GM19324 (cell line): ENCODE results near the gene SACM1L.
"Not testable (repeated sequence)": the region's sequence is repeated elsewhere in the genome, so short reads cannot be mapped to it uniquely, and the experiment has no call there.

ENCODE experiments used
- ATAC-seq: cut with Tn5 transposase; IDR thresholded peaks from one replicate; pipeline ENCODE4 v1.9.1; 2021; ENCODE audit warnings: mild to moderate bottlenecking, moderate library complexity; ENCODE audit not compliant: unreplicated experiment, low FRiP score

Gene SACM1L

GRCh38 chr3:45736707-45737106 is 47.5 kb downstream of the SACM1L start:
- no peak for ATAC-seq

GRCh38 chr3:45737234-45737633 is 48.0 kb downstream of the SACM1L start:
- no peak for ATAC-seq

- ATAC-seq = no peak
Observed at GRCh38 chr3:45739991-45740390, 50.8 kb downstream of the SACM1L start.

- no peak for ATAC-seq
Observed at GRCh38 chr3:45741247-45741646, 52.1 kb downstream of the SACM1L start.

GRCh38 chr3:45741742-45742460 is 52.7 kb downstream of the SACM1L start:
- no peak for ATAC-seq

- ATAC-seq = no peak
Observed at GRCh38 chr3:45742461-45743089, 53.4 kb downstream of the SACM1L start.

- no peak for ATAC-seq
Observed at GRCh38 chr3:45746165-45746776, 57.1 kb downstream of the SACM1L start.

GRCh38 chr3:45746777-45747622 is 57.8 kb downstream of the SACM1L start:
- no peak for ATAC-seq

GRCh38 chr3:45748068-45748467 is 58.9 kb downstream of the SACM1L start:
- ATAC-seq = no peak

- not testable (repeated sequence) for ATAC-seq
Observed at GRCh38 chr3:45749036-45749600, 59.9 kb downstream of the SACM1L start.

GRCh38 chr3:45749880-45750279 is 60.7 kb downstream of the SACM1L start:
- no peak for ATAC-seq

GRCh38 chr3:45751537-45752242 is 62.5 kb downstream of the SACM1L start:
- ATAC-seq = no peak

GRCh38 chr3:45753095-45753494 is 63.9 kb downstream of the SACM1L start:
- ATAC-seq = no peak

GRCh38 chr3:45754461-45754860 is 65.3 kb downstream of the SACM1L start:
- no peak for ATAC-seq

GRCh38 chr3:45756055-45756454 is 66.9 kb downstream of the SACM1L start:
- no peak for ATAC-seq

GRCh38 chr3:45757141-45757540 is 67.9 kb downstream of the SACM1L start:
- not testable (repeated sequence) for ATAC-seq

GRCh38 chr3:45758871-45759270 is 69.7 kb downstream of the SACM1L start:
- ATAC-seq = no peak

GRCh38 chr3:45759851-45760250 is 70.7 kb downstream of the SACM1L start:
- no peak for ATAC-seq

GRCh38 chr3:45760878-45761711 is 71.9 kb downstream of the SACM1L start:
- no peak for ATAC-seq
